HG02571 (cell line): Measurements from ENCODE around the gene TMOD2.
A peak's percentile ranks its signal among the peaks of the same experiment; 100 is the strongest.

Experiments
- ATAC-seq: cut with Tn5 transposase; IDR thresholded peaks from one replicate; pipeline ENCODE4 v1.9.1; 2021; ENCODE audit warnings: mild to moderate bottlenecking, moderate library complexity; ENCODE audit not compliant: unreplicated experiment

The TMOD2 gene

GRCh38 chr15:51750792-51751696, at the start of gene TMOD2:
TMOD2 (plus strand) TSS chr15:51751597; CDS start chr15:51766442, 14,845 bp downstream.
- ATAC-seq, result peak; percentile 68

GRCh38 chr15:51702710-51703109, 48.7 kb upstream of the TMOD2 start:
- no peak for ATAC-seq

GRCh38 chr15:51706291-51706690, 45.1 kb upstream of the TMOD2 start:
- no peak for ATAC-seq

DNA sequence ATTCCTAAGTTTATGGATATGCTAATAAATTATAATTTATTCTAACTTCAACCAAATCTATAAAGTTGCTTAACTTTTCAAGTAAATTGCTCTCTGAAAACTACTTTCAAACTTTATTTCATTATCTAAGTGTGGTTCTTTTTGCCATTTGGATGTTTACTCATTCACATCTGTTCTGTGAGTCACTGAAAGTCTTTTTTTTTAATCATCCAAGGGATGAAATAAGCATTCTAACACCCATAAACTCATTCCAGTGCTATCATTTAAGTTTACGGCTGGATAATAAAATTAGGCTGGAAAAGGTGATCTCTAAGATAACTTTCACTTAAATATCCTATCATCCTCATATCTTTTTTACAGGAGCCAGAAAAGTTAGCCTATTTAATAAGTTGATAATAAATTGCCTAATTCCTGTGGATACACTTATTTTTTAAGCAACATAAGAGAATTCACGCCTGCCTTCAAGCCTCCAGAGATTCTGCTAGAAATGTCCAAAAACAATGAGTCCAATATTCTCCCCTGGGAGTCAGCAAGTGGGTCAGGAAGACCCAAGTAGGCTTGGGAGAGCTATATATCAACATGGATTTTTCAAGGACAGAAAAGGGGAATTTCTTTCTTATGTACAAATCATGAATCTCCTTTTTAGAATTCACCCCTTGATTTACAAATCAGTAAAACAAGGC, 44.3 kb upstream of the TMOD2 start:
- no peak for ATAC-seq

GRCh38 chr15:51708013-51708412, 43.4 kb upstream of the TMOD2 start:
- ATAC-seq, result no peak

GRCh38 chr15:51709031-51709430, 42.4 kb upstream of the TMOD2 start:
- no peak for ATAC-seq

GRCh38 chr15:51714162-51714561, 37.2 kb upstream of the TMOD2 start:
- ATAC-seq, result no peak

- no peak for ATAC-seq
Observed at GRCh38 chr15:51714911-51715310, 36.5 kb upstream of the TMOD2 start.

DNA sequence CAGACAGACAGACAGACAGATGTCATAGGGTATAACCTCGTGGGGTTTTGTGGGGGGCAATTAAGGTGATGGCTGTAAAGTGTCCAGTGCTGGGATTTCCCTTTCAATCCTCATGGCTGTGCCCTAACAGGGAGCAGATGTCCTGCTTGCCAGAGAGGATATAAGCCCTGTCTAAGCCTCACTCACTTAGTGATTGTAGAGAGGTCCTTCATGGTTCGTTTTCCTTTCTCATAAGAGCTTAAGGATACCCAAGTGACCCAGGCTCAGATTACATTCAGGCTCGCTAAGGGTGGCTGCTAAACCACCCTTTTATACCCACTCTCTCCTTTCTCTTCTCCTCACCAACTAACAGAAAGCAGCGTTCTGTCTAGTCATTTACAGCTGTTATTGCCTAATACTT, 33.2 kb upstream of the TMOD2 start:
- ATAC-seq, result no peak

GRCh38 chr15:51718746-51719145, 32.7 kb upstream of the TMOD2 start:
- ATAC-seq, result no peak

- no peak for ATAC-seq
Observed at GRCh38 chr15:51720201-51720995, 31.0 kb upstream of the TMOD2 start.

DNA sequence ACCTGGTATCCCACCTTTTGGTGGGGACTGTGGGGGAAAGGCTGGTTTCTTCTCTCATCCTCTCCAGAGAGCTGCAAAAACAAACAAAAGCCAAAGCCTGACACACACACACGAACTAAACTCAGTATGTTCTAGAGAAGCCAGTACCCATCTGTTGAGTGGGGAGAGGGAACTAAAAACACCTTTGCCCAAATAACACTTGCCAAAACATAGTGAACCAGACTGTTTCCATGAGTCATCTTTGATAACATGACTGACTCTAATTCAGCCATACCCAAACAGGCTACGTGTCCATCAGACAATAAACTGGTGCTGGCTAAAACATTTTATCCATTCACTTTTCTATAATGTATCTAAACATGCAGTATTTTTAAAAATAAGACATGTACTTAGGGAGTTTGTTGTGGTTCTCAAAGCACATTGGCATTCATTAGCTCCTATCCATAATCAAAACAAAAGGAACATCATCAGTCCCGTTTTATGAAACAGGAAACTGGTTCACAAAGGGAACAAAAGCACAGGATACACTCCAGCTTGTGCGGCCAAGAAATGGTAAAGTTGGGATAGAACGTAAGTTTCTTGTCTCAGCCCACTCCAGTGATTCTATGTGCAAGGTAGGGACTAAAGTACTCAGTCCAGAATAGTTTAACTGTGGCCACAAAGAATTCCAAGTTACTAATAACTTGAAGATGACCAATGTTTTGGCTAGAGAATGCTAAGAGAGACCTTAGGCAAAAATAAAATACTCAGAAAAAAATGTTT, 30.0 kb upstream of the TMOD2 start:
- ATAC-seq, result no peak

- ATAC-seq, result no peak
Observed at GRCh38 chr15:51724199-51724598, 27.2 kb upstream of the TMOD2 start.

DNA sequence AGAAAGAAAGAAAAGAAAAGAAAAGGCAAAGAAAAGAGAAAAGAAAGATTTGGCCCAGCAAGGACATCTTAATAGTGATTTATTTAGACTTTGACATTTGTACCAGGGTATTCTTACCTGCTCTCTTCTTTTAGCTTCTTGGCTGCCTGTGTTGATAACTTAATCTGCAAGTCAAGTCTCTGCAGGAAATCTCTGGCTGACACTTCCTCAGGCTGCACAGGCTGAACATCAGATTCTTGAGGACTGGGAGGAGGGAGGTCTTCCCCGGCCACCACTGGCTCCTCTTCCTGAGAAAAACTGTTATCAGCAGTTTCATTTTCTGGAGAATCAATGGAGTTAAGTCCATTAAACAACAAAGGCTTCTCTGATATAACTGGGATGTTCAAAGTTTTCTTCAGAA, 26.7 kb upstream of the TMOD2 start:
- ATAC-seq, result no peak

GRCh38 chr15:51726302-51727073, 24.9 kb upstream of the TMOD2 start:
- no peak for ATAC-seq

- no peak for ATAC-seq
Observed at GRCh38 chr15:51727141-51727897, 24.1 kb upstream of the TMOD2 start.

DNA sequence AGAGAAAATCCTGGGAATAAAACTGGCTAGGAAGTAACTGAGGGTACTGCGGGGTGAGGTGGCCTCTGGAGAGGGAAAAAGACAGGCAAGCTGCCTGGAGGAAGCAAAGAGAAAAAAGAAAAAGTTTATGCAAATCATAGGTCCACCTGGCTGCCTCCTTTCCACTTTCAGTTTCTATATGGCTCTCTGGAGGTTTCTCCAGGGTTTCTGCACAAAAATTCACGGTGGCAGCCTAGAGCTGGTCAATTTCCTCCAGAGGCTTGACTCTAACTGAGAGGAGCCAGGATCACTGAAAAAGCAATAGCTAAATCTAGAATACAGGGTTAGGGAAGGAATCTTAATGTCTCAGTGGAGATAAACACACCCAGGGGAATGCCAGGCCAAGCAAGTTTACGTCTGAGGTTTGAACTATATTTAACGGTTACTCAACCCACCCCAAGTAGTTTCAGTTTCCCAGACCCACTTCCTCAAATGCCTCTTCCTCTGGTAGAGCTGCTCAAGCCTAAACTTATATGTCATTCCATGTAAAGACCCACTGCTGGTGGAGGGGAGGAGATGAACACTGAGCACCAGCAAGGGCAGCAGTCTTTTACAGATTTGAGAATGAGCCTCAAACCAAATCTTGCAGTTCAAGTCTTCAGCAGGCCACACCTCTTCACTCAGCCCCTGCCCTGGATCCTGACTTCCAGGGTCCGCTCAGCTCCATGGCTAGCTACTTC, 19.7 kb upstream of the TMOD2 start:
- ATAC-seq, result peak; percentile 50

GRCh38 chr15:51732646-51733045, 18.8 kb upstream of the TMOD2 start:
- ATAC-seq, result no peak
